ENCODE results near the gene CTSC. TPM values are rescaled to one million over a fixed set of nuclear protein-coding genes. Genes with fewer than 3 reads are reported as not detected.
"Not testable (repeated sequence)": the region's sequence is repeated elsewhere in the genome, so short reads cannot be mapped to it uniquely, and the experiment has no call there.

The CTSC gene
- total RNA-seq, 1 experiment from 2014 or later, result 359 TPM

DNA sequence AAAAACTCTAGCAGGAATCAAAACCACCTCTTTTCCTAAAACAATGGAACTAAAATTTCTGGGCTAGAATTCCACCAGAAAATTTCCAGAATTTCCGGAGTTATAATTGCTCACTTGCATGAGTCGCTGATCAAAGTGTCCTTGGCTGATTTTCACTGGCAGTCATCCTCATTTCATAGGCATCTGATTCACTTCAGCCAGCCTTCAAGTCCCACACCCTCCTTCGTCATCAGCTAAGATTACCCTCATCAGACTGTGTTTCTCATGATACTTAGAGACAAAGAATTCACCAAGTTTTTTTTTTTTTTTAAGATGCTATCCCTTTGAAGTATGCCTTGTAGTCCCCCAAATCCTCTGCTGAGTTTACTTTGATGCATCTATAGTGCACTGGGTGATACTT is 90.8 kb downstream of the CTSC start:
- H3K18ac ChIP-seq (ENCODE audit: insufficient read length, low read depth, low read length), result no peak overlapping the region
- no peak overlapping the region for H2AK5ac ChIP-seq (ENCODE audit: insufficient read length, low read length)
- H4K5ac ChIP-seq (ENCODE audit: insufficient read length, low read depth, low read length), result no peak overlapping the region
- no CpG with 5 or more reads among the region's 3 CpGs for WGBS (ENCODE audit: extremely low coverage, insufficient read length, low lambda C conversion rate)
- no peaks in the 10 kb centered on the region; the same call in 1 of the 2 replicates for H3K4me1 ChIP-seq (ENCODE audit: insufficient read depth, low read length)
- no peaks in the 10 kb centered on the region for H3K79me1 ChIP-seq (ENCODE audit: insufficient read depth, low read depth, low read length, poor library complexity, severe bottlenecking)
- H3K9me3 Mint-ChIP-seq, result peaks cover 4 to 13% of the 10 kb centered on the region in 2 experiments; a peak in 4 of 5 replicates
- no peaks in the 10 kb centered on the region for H3K23me2 ChIP-seq (ENCODE audit: insufficient read length, low read depth, low read length, poor library complexity, severe bottlenecking)
- no peak overlapping the region for H3K9ac ChIP-seq (ENCODE audit: extremely low read depth, insufficient read length, low read length)
- no peak overlapping the region for H2BK12ac ChIP-seq (ENCODE audit: insufficient read length, low read depth, low read length)
- H3T11ph ChIP-seq (ENCODE audit: low read length), result no peak overlapping the region
- H3K27ac Mint-ChIP-seq, result no peak overlapping the region
- no peak overlapping the region for H2BK5ac ChIP-seq (ENCODE audit: insufficient read length, low read length)
- no peaks in the 10 kb centered on the region for H3K27me3 Mint-ChIP-seq (ENCODE audit: low read depth)
- H3K4me3 Mint-ChIP-seq, result no peak overlapping the region
- H3K36me3 Mint-ChIP-seq (ENCODE audit: insufficient read depth in 1 of 3, low read depth in 3 of 3), result peaks cover 5 to 15% (median 13%) of the 10 kb centered on the region in 3 experiments
- H2BK20ac ChIP-seq (ENCODE audit: low read depth, low read length, poor library complexity, severe bottlenecking), result no peak overlapping the region
- H3K9me3 ChIP-seq (ENCODE audit: control insufficient read depth, low read depth, low read length), result no peaks in the 10 kb centered on the region
- no peak overlapping the region for H3K56ac ChIP-seq (ENCODE audit: insufficient read length, low read depth, low read length)
- no peak overlapping the region for H4K8ac ChIP-seq (replicated peaks; ENCODE audit: insufficient read length, low read depth, low read length)
- H3K4me2 ChIP-seq (ENCODE audit: insufficient read depth, insufficient read length, low read length), result no peak overlapping the region
- no peaks in the 10 kb centered on the region for H3K4me1 Mint-ChIP-seq
- DNase-seq, result no peak
- no peak overlapping the region for H3K14ac ChIP-seq (ENCODE audit: insufficient read depth, low read length)
- H2AFZ ChIP-seq (ENCODE audit: low read length), result no peak overlapping the region
- no peak overlapping the region for H2BK120ac ChIP-seq (ENCODE audit: low read depth, low read length, poor library complexity, severe bottlenecking)
- no peak for TF ChIP-seq CTCF (conservative IDR thresholded peaks at IDR 0.05)
- H3K79me2 ChIP-seq (ENCODE audit: insufficient read depth, low read length), result no peaks in the 10 kb centered on the region
- H3K23ac ChIP-seq (ENCODE audit: insufficient read length, low read depth, low read length), result no peak overlapping the region
- no peak overlapping the region for H4K91ac ChIP-seq (ENCODE audit: insufficient read length, low read depth, low read length)
- no peak overlapping the region for H3K4ac ChIP-seq (ENCODE audit: low read depth, low read length)
- H3K27ac ChIP-seq (ENCODE audit: insufficient read length, low read depth, low read length), result no peak overlapping the region
- no peaks in the 10 kb centered on the region for H4K20me1 ChIP-seq (ENCODE audit: control insufficient read depth, insufficient read depth, insufficient read length)
- no peaks in the 10 kb centered on the region for H3K27me3 ChIP-seq (ENCODE audit: insufficient read depth, low read length)
- H2BK15ac ChIP-seq (ENCODE audit: low read depth, low read length), result no peak overlapping the region

GRCh38 chr11:88245576-88245975 is 92.0 kb downstream of the CTSC start:
- H3K9ac ChIP-seq (ENCODE audit: extremely low read depth, insufficient read length, low read length); H4K5ac ChIP-seq (ENCODE audit: insufficient read length, low read depth, low read length); H3K79me1 ChIP-seq (ENCODE audit: insufficient read depth, low read depth, low read length, poor library complexity, severe bottlenecking); H4K20me1 ChIP-seq (ENCODE audit: control insufficient read depth, insufficient read depth, insufficient read length); H3K23ac ChIP-seq (ENCODE audit: insufficient read length, low read depth, low read length); H3K56ac ChIP-seq (ENCODE audit: insufficient read length, low read depth, low read length); H3K4me1 ChIP-seq (ENCODE audit: insufficient read depth, low read length); H3K4me3 Mint-ChIP-seq; H3K27me3 ChIP-seq (ENCODE audit: insufficient read depth, low read length); DNase-seq; H3K27me3 Mint-ChIP-seq (ENCODE audit: low read depth); H3K14ac ChIP-seq (ENCODE audit: insufficient read depth, low read length); H2BK12ac ChIP-seq (ENCODE audit: insufficient read length, low read depth, low read length); H2BK15ac ChIP-seq (ENCODE audit: low read depth, low read length); H4K8ac ChIP-seq (replicated peaks; ENCODE audit: insufficient read length, low read depth, low read length); H4K91ac ChIP-seq (ENCODE audit: insufficient read length, low read depth, low read length); H3K23me2 ChIP-seq (ENCODE audit: insufficient read length, low read depth, low read length, poor library complexity, severe bottlenecking); H3K27ac ChIP-seq (ENCODE audit: insufficient read length, low read depth, low read length); H3K79me2 ChIP-seq (ENCODE audit: insufficient read depth, low read length); H3K18ac ChIP-seq (ENCODE audit: insufficient read length, low read depth, low read length); H3K4ac ChIP-seq (ENCODE audit: low read depth, low read length); H3K9me3 ChIP-seq (ENCODE audit: control insufficient read depth, low read depth, low read length); H2BK20ac ChIP-seq (ENCODE audit: low read depth, low read length, poor library complexity, severe bottlenecking); H2AK5ac ChIP-seq (ENCODE audit: insufficient read length, low read length); H3K4me1 Mint-ChIP-seq; H2BK5ac ChIP-seq (ENCODE audit: insufficient read length, low read length); H2BK120ac ChIP-seq (ENCODE audit: low read depth, low read length, poor library complexity, severe bottlenecking); H3K4me2 ChIP-seq (ENCODE audit: insufficient read depth, insufficient read length, low read length); H2AFZ ChIP-seq (ENCODE audit: low read length); H3K27ac Mint-ChIP-seq; H3T11ph ChIP-seq (ENCODE audit: low read length): not testable (repeated sequence)
- H3K36me3 Mint-ChIP-seq (ENCODE audit: insufficient read depth in 1 of 3, low read depth in 3 of 3), result peaks cover 16 to 19% (median 16%) of the 10 kb centered on the region in 3 experiments
- H3K9me3 Mint-ChIP-seq, result peaks cover 10 to 21% of the 10 kb centered on the region in 2 experiments; a peak in 4 of 5 replicates
- WGBS (ENCODE audit: extremely low coverage, insufficient read length, low lambda C conversion rate), result no CpG with 5 or more reads among the region's 2 CpGs
